ENCODE measurements around the gene FST.

- TF ChIP-seq CTCF (IDR thresholded peaks at IDR 0.05; ENCODE audit: poor library complexity, severe bottlenecking) (no peak), REST (IDR thresholded peaks at IDR 0.05; ENCODE audit: borderline replicate concordance) (no peak), EP300 (conservative IDR thresholded peaks at IDR 0.05; ENCODE audit: poor library complexity, severe bottlenecking) (no peak), SMC3 (conservative IDR thresholded peaks at IDR 0.05; ENCODE audit: poor library complexity) (no peak), TAF1 (IDR thresholded peaks at IDR 0.05; ENCODE audit: low read depth) (no peak), RAD21 (conservative IDR thresholded peaks at IDR 0.05) (no peak), POLR2AphosphoS5 (IDR thresholded peaks at IDR 0.05) (no peak)
Measured at GRCh38 chr5:53472720-53473510, 7.5 kb upstream of the FST start.

Data from neural cell (in vitro differentiated cells).